Measurements from ENCODE around the gene TSEN54.

Gene TSEN54

DNA sequence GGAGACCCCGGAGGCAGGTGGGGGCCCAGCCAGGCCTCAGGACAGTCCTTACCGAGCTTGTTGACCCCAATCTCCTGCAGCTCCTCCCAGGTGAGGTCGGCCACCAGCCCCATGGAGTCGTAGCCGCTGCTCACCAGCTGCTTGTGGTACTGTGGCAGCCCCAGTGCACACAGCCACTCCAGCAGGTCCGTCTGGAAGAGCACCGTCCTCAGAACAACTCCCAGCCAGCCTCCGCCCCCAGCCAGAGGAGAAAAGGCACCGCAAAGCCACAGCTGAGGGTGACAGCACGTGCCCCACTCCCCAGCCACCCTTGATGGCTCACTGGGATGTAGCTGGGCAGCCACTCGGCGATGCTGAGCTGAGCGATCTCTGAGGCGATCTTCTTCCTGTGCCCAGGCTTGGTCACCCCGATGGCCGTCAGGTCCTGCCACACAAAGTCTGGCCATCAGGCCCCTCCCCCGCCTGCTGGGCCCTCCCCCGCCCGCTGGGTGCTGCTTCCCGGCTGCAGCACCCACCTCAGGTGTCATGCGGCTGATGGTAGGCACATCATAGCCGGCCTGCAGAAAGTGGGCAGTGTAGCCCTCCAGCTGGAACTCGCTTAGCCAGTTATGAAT is 12.9 kb upstream of the TSEN54 start:
- TF ChIP-seq, protein P1, sequence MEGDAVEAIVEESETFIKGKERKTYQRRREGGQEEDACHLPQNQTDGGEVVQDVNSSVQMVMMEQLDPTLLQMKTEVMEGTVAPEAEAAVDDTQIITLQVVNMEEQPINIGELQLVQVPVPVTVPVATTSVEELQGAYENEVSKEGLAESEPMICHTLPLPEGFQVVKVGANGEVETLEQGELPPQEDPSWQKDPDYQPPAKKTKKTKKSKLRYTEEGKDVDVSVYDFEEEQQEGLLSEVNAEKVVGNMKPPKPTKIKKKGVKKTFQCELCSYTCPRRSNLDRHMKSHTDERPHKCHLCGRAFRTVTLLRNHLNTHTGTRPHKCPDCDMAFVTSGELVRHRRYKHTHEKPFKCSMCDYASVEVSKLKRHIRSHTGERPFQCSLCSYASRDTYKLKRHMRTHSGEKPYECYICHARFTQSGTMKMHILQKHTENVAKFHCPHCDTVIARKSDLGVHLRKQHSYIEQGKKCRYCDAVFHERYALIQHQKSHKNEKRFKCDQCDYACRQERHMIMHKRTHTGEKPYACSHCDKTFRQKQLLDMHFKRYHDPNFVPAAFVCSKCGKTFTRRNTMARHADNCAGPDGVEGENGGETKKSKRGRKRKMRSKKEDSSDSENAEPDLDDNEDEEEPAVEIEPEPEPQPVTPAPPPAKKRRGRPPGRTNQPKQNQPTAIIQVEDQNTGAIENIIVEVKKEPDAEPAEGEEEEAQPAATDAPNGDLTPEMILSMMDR (IDR thresholded peaks at IDR 0.05; ENCODE audit: low read depth, low read length, missing control alignments), result no peak
- no peak for DNase-seq (ENCODE audit: low read depth)
- in situ Hi-C loops (cut with HindIII; ENCODE audit: low sequenced_read_pairs), result no loop called here
- no peak overlapping the region for H3K4me3 ChIP-seq (ENCODE audit: low read depth, low read length)

DNA sequence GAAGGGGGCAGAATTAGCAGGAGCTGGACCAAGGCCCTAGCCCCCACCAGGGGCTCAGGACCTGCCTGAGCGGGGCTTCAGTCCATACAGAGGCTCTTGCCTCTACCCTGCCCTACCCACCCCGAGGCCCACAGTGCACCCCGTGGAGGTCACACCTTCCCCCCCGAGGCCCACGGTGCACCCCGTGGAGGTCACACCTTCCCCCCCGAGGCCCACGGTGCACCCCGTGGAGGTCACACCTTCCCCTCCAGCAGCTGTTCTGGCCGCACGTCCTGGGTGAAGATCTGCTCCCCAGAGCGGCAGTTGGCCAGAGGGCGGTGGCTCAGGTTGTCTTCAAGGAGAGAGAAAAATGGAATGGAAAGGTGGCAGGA is 12.4 kb upstream of the TSEN54 start:
- in situ Hi-C loops (cut with HindIII; ENCODE audit: low sequenced_read_pairs), result no loop called here
- no peak overlapping the region for H3K4me3 ChIP-seq (ENCODE audit: low read depth, low read length)
- no peak for DNase-seq (ENCODE audit: low read depth)
- TF ChIP-seq, protein P1 (IDR thresholded peaks at IDR 0.05; ENCODE audit: low read depth, low read length, missing control alignments), result no peak

DNA sequence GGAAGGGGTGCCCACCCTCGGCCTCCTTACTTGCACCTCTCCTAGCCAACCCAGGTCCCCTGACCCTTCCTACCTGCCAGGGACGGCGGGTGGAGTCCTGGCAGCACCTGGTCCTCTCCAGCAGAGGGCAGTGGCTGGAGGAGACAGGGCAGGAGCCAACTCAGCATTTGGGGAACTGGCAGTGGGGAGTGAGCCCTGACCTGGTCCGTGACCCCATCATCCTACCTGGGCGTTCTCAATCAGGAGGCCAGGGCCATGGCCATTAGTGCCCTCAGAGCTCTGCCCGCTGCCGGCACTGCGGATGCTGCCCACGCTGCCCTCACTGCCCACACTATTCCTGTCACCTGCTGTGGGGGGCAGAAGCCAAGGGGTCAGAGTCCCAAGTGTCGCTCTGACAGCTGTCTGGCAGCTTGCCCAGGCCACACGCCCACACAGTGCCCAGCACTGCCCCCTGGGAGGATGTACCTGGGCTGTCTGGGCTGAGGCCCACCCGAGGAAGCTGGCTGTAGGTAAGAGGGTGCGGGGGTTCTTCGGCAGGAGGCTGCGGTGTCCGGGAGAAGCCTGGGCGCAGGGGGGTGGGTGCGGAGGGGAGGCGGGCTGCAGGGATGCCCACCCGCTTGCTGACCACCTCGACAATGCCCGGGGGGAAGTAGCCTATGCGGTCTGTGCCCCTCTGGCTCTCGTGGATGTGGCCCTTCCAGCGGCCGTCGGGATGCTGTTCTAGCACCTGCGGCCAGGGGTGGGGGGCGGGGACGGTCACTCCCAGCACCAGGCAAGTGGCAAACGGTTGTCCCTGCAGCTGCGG is 11.8 kb upstream of the TSEN54 start:
- TF ChIP-seq, protein P1 (IDR thresholded peaks at IDR 0.05; ENCODE audit: low read depth, low read length, missing control alignments), result peak; percentile 62
- no peak for DNase-seq (ENCODE audit: low read depth)
- H3K4me3 ChIP-seq (ENCODE audit: low read depth, low read length), result no peak overlapping the region
- in situ Hi-C loops (cut with HindIII; ENCODE audit: low sequenced_read_pairs), result no loop called here

DNA sequence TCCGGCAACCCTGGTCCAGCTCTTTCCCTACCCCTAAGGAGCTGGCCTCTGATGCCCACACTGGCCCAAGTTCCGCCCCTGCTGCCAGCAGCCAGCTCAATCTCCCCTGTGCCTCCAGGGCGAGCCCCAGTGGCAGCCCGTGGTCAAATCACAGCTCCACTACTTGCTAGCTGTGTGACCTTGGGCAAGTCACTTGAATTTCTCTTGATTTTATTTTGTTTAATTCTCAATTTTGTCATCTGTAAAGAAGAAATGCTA is 11.2 kb upstream of the TSEN54 start:
- in situ Hi-C loops (cut with HindIII; ENCODE audit: low sequenced_read_pairs), result no loop called here
- no peak overlapping the region for H3K4me3 ChIP-seq (ENCODE audit: low read depth, low read length)
- no peak for DNase-seq (ENCODE audit: low read depth)
- TF ChIP-seq, protein P1 (IDR thresholded peaks at IDR 0.05; ENCODE audit: low read depth, low read length, missing control alignments), result no peak

DNA sequence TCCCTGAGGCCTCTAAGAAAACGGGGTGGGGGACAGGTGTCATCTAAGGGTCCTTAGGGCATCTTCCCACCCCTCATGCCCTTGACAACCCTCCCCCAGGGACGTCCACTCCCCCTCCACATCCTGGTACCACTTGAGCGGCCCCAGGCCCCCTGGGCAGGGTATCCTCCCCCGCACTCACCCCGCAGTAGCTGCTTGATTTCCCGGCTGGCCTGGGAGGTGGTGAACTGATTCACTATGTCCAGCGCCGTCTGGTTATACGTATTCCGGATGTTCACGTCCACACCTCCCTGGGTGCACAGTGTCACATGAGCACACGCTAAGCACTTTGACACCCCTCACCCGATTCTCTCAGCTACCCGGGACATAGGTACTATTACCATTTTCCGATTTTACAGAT is 10.7 kb upstream of the TSEN54 start:
- H3K4me3 ChIP-seq (ENCODE audit: low read depth, low read length), result no peak overlapping the region
- in situ Hi-C loops (cut with HindIII; ENCODE audit: low sequenced_read_pairs), result no loop called here
- TF ChIP-seq, protein P1 (IDR thresholded peaks at IDR 0.05; ENCODE audit: low read depth, low read length, missing control alignments), result no peak
- no peak for DNase-seq (ENCODE audit: low read depth)

DNA sequence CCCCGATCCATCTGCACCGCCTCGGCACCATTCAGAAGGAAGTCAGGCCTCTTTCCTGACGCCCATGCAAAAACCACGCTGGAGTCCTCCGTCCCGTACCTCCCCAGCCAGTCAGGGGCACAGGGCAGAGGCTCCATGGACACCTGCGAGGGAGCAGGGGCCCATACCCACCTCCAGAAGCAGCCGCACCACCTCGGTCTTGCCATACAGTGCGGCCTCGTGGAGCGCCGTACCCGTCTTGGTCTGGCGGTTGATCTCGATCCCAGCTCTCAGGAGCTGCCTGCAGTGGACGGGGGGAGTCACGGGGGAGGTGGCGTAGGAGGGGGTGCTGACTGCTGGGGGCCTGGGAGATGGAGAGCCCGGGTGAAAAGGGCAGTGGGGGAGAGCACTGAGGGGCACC is 10.2 kb upstream of the TSEN54 start:
- TF ChIP-seq, protein P1 (IDR thresholded peaks at IDR 0.05; ENCODE audit: low read depth, low read length, missing control alignments), result no peak
- in situ Hi-C loops (cut with HindIII; ENCODE audit: low sequenced_read_pairs), result no loop called here
- no peak overlapping the region for H3K4me3 ChIP-seq (ENCODE audit: low read depth, low read length)
- DNase-seq (ENCODE audit: low read depth), result no peak
